K562 (cell line): ENCODE results near the gene LAG3. TPM values are rescaled to one million over a fixed set of nuclear protein-coding genes. Genes with fewer than 3 reads are reported as not detected.
A peak's percentile ranks its signal among the peaks of the same experiment; 100 is the strongest.

Source experiments
- CEBPG ChIP-seq, 3 experiments: fragments of 200-800 bp in 1 of 3; sonication (Bioruptor generic) in 1 of 3; sonication (generic) in 1 of 3; formaldehyde crosslinking in 1 of 3; IDR thresholded peaks in 2 of 3; conservative IDR thresholded peaks in 1 of 3; 2 replicates each; pipeline versions ENCODE4 v1.6.1 to v1.8.0; 2016 to 2022; ENCODE audit warnings: missing compliant biosample characterization in 2 of 3, missing genetic modification characterization in 2 of 3, mild to moderate bottlenecking in 1 of 3, missing genetic modification reagents in 1 of 3
- EWSR1 ChIP-seq: fragments of 450-650 bp; IDR thresholded peaks from 2 replicates; pipeline ENCODE4 v1.6.1; 2018; ENCODE audit warnings: borderline replicate concordance, mild to moderate bottlenecking, low read depth, moderate library complexity; ENCODE audit not compliant: partially characterized antibody
- FOSL1 ChIP-seq: fragments of 200-800 bp; sonication (Bioruptor generic); conservative IDR thresholded peaks from 2 replicates; pipeline ENCODE4 v1.6.1; 2016; ENCODE audit warnings: missing genetic modification characterization, missing compliant biosample characterization
- KDM2B ChIP-seq: fragments of 250-450 bp; sonication (Bioruptor Pico); IDR thresholded peaks from 2 replicates; pipeline ENCODE4 v1.8.0; 2021; ENCODE audit warnings: mild to moderate bottlenecking, moderate library complexity
- LEF1 ChIP-seq: fragments of 450-650 bp; IDR thresholded peaks from 2 replicates; pipeline ENCODE4 v1.6.1; 2016; ENCODE audit warnings: mild to moderate bottlenecking
- MAFK ChIP-seq: IDR thresholded peaks from 2 replicates; pipeline ENCODE4 v1.6.1; 2011; ENCODE audit warnings: low read length, improper control_type of control experiment
- MAZ ChIP-seq, 2 experiments: fragments of 450-650 bp in 1 of 2; sonication (generic) in 1 of 2; formaldehyde crosslinking; IDR thresholded peaks in 1 of 2; conservative IDR thresholded peaks in 1 of 2; 2 replicates each; pipeline versions ENCODE4 v1.4.0 to v1.5.0; 2020; ENCODE audit warnings: mild to moderate bottlenecking in 1 of 2, missing genetic modification reagents in 1 of 2
- MBD2 ChIP-seq: sonication (generic); IDR thresholded peaks from 2 replicates; pipeline ENCODE4 v1.6.1; 2016; ENCODE audit warnings: low read depth, borderline replicate concordance
- MTF1 ChIP-seq: fragments of 250-450 bp; sonication (Bioruptor Pico); IDR thresholded peaks from 2 replicates; pipeline ENCODE4 v1.9.0; 2021; ENCODE audit warnings: moderate library complexity, mild to moderate bottlenecking, inconsistent platforms, borderline replicate concordance
- NCOA2 ChIP-seq, 2 experiments: fragments of 450-650 bp; IDR thresholded peaks; 2 replicates each; pipeline ENCODE4 v1.6.1; 2018; ENCODE audit warnings: mild to moderate bottlenecking in 2 of 2, moderate library complexity in 1 of 2; ENCODE audit not compliant: partially characterized antibody in 2 of 2
- OTX1 ChIP-seq: fragments of 450-650 bp; formaldehyde crosslinking; IDR thresholded peaks from 2 replicates; pipeline ENCODE4 v1.4.0; 2022; ENCODE audit warnings: mild to moderate bottlenecking
- PHB2 ChIP-seq: fragments of 450-650 bp; IDR thresholded peaks from 2 replicates; pipeline ENCODE4 v1.6.1; 2017; ENCODE audit warnings: low read depth
- PTTG1 ChIP-seq: fragments of 450-650 bp; IDR thresholded peaks from 2 replicates; pipeline ENCODE4 v1.6.1; 2016; ENCODE audit warnings: low read depth, mild to moderate bottlenecking, missing genetic modification characterization, missing compliant biosample characterization
- RB1 ChIP-seq: fragments of 450-650 bp; IDR thresholded peaks from 2 replicates; pipeline ENCODE4 v1.6.1; 2017; ENCODE audit warnings: low read depth, mild to moderate bottlenecking
- RBM15 ChIP-seq: fragments of 200-400 bp; formaldehyde crosslinking; IDR thresholded peaks from 2 replicates; pipeline ENCODE4 v1.6.1; 2018; ENCODE audit warnings: mild to moderate bottlenecking, low read length, moderate library complexity; ENCODE audit not compliant: insufficient read depth
- RFX5 ChIP-seq: IDR thresholded peaks from 2 replicates; pipeline ENCODE4 v1.6.1; 2011; ENCODE audit warnings: low read depth, mild to moderate bottlenecking, improper control_type of control experiment, low read length
- SAP30 ChIP-seq: fragments of 200-600 bp; sonication (generic); IDR thresholded peaks from 2 replicates; pipeline ENCODE4 v1.6.1; 2012; ENCODE audit warnings: borderline replicate concordance, low read depth, mild to moderate bottlenecking, moderate library complexity, low read length, control low read depth, inconsistent platforms; ENCODE audit not compliant: insufficient read depth, poor library complexity, severe bottlenecking
- STAT5A ChIP-seq: IDR thresholded peaks from 2 replicates; pipeline ENCODE4 v1.6.1; 2012; ENCODE audit warnings: low read length, inconsistent platforms, borderline replicate concordance
- TAF1 ChIP-seq: IDR thresholded peaks from 2 replicates; pipeline ENCODE4 v1.6.1; 2011; ENCODE audit warnings: mild to moderate bottlenecking, low read length, moderate library complexity; ENCODE audit not compliant: insufficient read depth, control insufficient read depth, severe bottlenecking; ENCODE audit errors: extremely low read depth
- TCF7 ChIP-seq: sonication (generic); IDR thresholded peaks from 2 replicates; pipeline ENCODE4 v1.6.1; 2016; ENCODE audit warnings: antibody characterized with exemption, borderline replicate concordance
- ZKSCAN3 ChIP-seq: fragments of 250-450 bp; sonication (Bioruptor Pico); IDR thresholded peaks from 2 replicates; pipeline ENCODE4 v1.4.0; 2020
- ZNF184 ChIP-seq: sonication (generic); formaldehyde crosslinking; IDR thresholded peaks from 2 replicates; pipeline ENCODE4 v1.5.0; 2020; ENCODE audit warnings: missing genetic modification reagents
- ZNF408 ChIP-seq: fragments of 250-450 bp; sonication (Bioruptor Pico); IDR thresholded peaks from 2 replicates; pipeline ENCODE4 v1.4.0; 2020; ENCODE audit warnings: low read depth, mild to moderate bottlenecking, moderate library complexity
- ZNF668 ChIP-seq: fragments of 250-450 bp; sonication (Bioruptor Pico); IDR thresholded peaks from 2 replicates; pipeline ENCODE4 v1.8.0; 2022; ENCODE audit warnings: mild to moderate bottlenecking, inconsistent platforms
- ZNF75A ChIP-seq: fragments of 450-650 bp; formaldehyde crosslinking; IDR thresholded peaks from 2 replicates; pipeline ENCODE4 v1.4.0; 2020; ENCODE audit warnings: mild to moderate bottlenecking
- polyA plus RNA-seq, 8 experiments: library from polyadenylated mRNA; depleted of rRNA in 4 of 8; stranded (reverse) in 5 of 8; unstranded in 3 of 8; fragments of >200 nt; fragmentation: Nextera tagmentation in 2 of 8; fragmentation: Illumina TruSeq in 1 of 8; extraction: Ambion mirVana in 2 of 8; extraction: Trizol in 1 of 8; gene quantifications; 2 replicates each; pipeline versions ENCODE4 v1.2.1 to v1.2.3, GENCODE V29; 2011 to 2014; ENCODE audit warnings: inconsistent platforms in 1 of 8, missing spikeins in 1 of 8
- total RNA-seq, 7 experiments: library from RNA; depleted of rRNA in 6 of 7; stranded (reverse); fragments of >200 nt in 6 of 7; fragmentation: Illumina TruSeq in 2 of 7; extraction: Trizol in 2 of 7; gene quantifications; 2 replicates each; pipeline versions ENCODE4 v1.2.1 to v1.2.3, GENCODE V29; 2011 to 2021; ENCODE audit warnings: low replicate concordance in 1 of 7
- TF ChIP-seq, protein P1 (sequence below): sonication (generic); formaldehyde crosslinking; IDR thresholded peaks from 2 replicates; pipeline ENCODE4 v1.8.0; 2022; ENCODE audit warnings: missing genetic modification reagents, mild to moderate bottlenecking, moderate library complexity, borderline replicate concordance

Gene LAG3
- total and polyA plus RNA-seq, 9 of the 15 experiments (the other 6 are each of a cell fraction or from before 2014, with no cell fraction given) = 0.07 to 0.66 (median 0.09) TPM; not detected in 1

DNA sequence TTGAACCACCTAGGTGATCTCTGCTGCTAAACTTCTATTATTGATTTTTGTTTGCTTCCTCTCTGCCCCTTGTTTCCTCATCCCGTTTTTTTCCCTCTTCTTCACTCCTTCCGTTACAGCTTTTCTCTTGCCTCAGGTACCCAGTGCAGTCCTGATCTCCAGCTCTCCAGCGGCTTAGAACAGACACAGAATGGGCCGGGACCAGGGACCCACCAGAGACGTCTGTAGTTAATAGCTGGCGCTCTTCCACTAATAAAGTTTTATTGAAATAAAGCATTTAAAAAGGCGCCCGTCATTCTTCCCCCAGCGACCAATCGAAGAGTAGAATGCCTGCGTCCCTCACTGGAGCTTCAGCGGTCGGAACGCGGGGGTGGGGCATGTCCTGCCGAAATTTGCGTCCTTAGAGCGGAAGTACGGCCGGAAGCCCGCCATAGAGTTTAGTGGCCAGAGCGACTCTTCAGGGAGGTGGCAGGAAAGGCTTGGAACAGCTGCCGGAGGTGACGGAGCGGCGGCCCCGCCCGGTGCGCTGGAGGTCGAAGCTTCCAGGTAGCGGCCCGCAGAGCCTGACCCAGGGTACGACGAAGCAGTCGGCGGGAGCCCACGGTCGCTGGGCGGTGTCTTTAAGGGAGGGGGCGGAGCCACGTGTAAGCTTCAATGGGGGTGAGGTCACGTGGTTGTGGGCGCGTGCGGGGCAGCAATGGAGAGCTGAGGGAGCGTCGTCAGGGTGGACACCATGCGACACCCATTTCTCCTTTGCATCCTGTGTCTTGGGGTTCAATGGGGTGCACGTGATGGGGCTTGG lies 48.5 kb upstream of the LAG3 start, which contains the start of gene COPS7A (continued):
- TF ChIP-seq CEBPG (CRISPR knock-in tag; IDR thresholded peaks at IDR 0.05) (no peak), CEBPG (tag; conservative IDR thresholded peaks at IDR 0.05 in 1 of 2, IDR thresholded peaks at IDR 0.05 in 1 of 2) (no peak), KDM2B (CRISPR knock-in tag) (no peak), MAFK (no peak), MBD2 (peak; percentile 77), TAF1 (peak; percentile 70), ZNF408 (no peak), PHB2 (no peak), NCOA2 (IDR thresholded peaks at IDR 0.05; ENCODE audit: partially characterized antibody in 2 of 2) (no peak), SAP30 (peak; percentile 34), ZNF184 (CRISPR knock-in tag) (no peak), PTTG1 (tag) (no peak), RFX5 (no peak), LEF1 (no peak), MTF1 (CRISPR knock-in tag) (no peak), OTX1 (CRISPR knock-in tag) (no peak), ZNF75A (CRISPR knock-in tag) (no peak), ZKSCAN3 (CRISPR knock-in tag) (no peak), RB1 (peak; percentile 73), FOSL1 (tag) (0 out of 2 replicates have a peak, but pooled peaks have one; percentile 20), ZNF668 (CRISPR knock-in tag) (no peak), RBM15 (no peak), MAZ (CRISPR knock-in tag; conservative IDR thresholded peaks at IDR 0.05 in 1 of 2, IDR thresholded peaks at IDR 0.05 in 1 of 2) (peak; percentile 93 to 95), STAT5A (no peak; the same call in 1 of the 2 replicates), TCF7 (no peak), EWSR1 (no peak)
- TF ChIP-seq, protein P1, sequence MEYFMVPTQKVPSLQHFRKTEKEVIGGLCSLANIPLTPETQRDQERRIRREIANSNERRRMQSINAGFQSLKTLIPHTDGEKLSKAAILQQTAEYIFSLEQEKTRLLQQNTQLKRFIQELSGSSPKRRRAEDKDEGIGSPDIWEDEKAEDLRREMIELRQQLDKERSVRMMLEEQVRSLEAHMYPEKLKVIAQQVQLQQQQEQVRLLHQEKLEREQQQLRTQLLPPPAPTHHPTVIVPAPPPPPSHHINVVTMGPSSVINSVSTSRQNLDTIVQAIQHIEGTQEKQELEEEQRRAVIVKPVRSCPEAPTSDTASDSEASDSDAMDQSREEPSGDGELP = peak; percentile 100
